Non-pigmented ciliary epithelial cell (primary cell): ENCODE data around the gene FBXL13.
"Not testable (repeated sequence)": the region's sequence is repeated elsewhere in the genome, so short reads cannot be mapped to it uniquely, and the experiment has no call there.

ENCODE experiments used
- DNase-seq: peaks from one replicate; pipeline ENCODE4 v3.0.0-alpha.2; 2010; ENCODE audit warnings: low read depth

The FBXL13 gene

DNA sequence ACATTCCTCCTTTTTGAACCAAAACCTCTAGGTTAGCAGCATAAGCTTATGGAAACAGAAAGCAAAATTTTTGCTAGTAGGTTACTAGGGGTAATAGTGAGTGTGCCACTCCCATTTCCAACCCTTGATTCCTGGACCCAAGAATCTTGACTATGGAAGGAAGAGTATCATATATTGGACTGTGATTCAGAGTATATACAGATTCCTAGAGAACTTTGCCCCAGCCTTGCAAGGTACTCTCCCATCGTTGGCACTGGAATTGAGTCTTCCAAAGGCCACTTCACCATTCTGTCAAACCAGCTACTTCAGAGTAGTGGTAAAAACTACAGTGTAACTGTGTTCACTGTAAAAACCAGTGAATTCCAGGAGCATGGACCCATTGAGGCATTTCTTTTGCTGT lies 92.4 kb downstream of the FBXL13 start:
- no peak for DNase-seq

DNA sequence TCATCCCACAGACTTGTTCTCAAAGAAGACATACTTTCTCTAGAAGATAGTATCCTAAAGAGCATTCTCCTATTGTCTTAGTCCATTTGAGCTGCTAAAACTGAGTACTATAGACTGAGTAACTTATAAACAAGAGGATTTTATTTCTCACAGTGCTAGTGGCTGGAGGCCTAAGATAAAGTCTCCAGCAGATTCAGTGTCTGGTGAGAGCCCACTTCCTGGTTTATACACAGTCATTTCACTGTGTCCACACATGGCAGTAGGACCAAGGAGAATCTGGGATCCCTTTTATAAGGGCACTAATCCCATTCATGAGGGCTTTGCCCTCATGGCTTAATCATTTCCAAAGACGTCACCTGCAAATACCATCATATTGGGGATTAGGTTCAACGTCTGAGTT lies 93.1 kb downstream of the FBXL13 start:
- DNase-seq: no peak

DNA sequence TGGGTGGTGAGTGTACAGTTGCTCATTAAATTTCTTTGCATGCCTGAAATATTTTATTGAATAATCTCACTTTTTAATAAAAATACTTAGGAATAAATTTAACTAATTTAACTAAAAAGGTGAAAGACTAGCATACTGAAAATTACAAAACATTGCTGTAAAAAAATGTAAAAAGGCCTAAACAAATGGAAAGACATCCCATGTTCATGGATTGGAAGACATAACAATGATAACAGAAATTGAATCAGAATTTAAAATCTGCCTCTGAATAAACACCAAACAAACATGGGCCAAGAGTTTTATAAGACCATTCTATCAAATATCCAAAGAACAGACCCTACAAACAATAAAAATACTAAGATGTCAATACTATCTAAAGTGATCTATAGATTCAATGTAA lies 94.9 kb downstream of the FBXL13 start:
- no peak for DNase-seq

DNA sequence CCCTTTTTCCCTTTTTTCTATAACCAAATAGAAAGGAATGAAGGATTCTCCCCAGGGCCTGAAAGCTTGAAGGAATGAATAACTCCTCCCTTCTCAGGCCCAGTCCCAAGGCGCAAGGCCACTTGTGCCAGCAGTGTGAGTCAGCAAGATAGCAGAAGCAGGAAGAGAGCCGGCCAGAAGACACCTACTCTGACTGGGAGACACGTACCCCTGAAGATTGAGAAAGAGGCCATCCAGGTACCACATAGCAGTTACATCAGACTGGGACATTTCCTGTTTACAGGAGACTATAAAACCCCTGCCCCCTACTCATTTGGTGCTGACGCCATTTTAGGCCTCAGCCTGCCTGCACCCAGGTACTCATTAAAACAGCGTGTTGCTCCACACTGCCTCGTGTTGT lies 96.3 kb downstream of the FBXL13 start:
- DNase-seq: no peak

DNA sequence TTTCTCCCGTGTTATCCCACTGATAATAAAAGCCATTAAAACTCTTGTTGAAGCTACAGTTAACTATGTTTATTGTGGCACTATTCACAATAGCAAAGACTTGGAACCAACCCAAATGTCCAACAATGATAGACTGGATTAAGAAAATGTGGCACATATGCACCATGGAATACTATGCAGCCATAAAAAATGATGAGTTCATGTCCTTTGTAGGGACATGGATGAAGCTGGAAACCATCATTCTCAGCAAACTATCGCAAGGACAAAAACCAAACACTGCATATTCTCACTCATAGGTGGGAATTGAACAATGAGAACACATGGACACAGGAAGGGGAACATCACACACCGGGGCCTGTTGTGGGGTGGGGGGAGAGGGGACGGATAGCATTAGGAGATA lies 97.0 kb downstream of the FBXL13 start:
- DNase-seq: not testable (repeated sequence)

DNA sequence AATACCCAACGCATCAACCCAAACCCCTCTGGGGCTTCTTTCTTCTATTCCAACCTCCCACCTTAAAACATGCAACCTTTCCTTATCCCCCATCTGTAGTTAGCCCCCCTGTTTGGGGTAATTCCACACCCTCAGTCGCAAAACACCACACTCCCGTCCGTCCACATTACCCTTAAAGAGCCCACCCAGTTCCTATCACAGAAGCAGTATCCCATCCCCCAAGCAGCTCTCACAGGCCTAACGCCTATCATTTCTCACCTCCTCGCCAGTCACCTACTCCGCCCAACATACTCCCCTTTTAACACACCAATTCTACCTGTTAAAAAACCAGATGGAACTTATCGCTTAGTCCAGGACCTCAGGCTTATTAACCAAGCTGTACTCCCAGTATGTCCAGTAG lies 98.1 kb downstream of the FBXL13 start:
- no peak for DNase-seq

DNA sequence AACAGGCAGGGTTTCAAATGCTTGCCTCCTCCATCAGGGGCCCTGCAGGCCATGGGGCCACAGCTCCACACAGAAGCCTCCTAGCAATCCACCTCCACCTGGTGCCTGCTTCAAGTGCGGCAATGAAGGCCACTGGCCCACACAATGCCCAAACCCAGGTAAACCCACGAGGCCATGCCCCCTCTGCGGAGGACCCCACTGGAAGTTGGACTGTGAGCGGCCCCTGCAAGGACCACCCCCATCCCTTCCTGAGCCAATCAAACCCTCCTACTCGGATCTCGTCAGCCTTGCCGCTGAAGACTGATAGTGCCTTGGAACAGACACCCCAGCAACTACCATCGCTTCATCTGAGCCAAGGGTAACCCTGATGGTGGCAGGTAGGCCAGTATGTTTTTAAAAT lies 98.7 kb downstream of the FBXL13 start:
- no peak for DNase-seq

DNA sequence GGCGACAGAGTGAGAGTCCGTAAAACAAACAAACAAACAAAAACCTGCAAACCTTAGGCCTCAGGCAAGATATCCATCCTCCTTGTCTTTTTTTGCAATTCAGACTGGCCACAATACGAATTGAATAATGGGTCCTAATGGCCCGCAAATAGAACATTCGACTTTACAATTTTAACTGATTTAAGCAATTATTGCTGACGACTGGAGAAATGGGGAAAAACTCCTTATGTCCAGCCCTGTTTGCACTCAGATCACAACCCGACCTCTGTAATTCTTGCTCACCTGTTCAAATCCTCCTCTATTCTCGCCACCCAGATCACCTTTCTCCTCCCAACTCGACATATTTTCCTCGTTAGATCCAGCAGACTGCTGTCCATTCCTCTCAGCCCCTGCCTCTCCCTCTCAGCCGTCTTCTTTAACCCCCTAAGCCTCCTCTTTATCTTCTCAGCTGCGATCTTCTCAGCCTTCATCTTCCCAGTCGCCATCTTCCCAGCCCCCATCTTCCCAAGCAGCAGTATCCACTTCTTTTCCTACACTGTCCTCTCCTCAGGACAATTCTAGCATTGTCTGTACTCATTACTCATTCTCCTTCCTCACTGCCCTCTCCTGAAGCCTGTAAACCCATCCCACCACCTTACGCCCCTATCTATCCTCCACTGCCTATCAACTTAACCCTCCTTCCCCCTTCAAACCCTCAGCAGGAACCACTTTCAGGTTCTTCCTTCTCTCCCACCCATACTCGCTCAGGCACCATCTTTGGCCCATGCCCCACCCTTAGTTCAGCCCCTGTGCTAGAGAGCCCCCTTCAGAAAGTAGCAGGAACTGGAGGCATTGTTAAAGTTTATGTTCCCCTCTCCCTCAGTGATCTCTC lies 100.0 kb downstream of the FBXL13 start:
- no peak for DNase-seq

DNA sequence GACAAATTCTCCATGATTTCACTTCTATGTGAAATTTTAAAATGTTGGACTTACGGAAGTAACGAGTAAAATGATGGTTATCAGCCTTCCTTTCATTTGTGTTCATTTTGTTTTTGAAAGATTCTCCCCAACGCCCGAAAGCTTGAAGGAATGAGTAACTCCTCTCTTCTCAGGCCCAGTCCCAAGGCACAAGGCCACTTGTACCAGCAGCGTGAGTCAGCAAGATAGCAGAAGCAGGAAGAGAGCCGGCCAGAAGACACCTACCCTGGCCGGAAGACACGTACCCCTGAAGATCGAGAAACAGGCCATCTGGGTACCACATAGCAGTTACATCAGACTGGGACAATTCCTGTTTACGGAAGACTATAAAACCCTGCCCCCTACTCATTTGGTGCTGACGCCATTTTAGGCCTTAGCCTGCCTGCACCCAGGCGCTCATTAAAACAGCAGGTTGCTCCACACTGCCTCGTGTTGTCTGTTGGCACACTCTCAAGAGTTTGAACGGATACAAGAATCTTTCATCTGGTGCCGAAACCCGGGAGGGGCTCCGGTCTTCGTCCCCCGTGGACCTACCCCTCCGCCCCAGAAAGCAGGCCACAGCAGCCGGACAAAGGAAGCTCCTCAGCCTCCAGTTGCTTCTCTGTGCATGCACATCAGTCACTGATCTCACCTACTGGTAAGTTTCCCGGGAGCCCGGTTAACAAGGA lies 101.3 kb downstream of the FBXL13 start:
- DNase-seq: no peak

DNA sequence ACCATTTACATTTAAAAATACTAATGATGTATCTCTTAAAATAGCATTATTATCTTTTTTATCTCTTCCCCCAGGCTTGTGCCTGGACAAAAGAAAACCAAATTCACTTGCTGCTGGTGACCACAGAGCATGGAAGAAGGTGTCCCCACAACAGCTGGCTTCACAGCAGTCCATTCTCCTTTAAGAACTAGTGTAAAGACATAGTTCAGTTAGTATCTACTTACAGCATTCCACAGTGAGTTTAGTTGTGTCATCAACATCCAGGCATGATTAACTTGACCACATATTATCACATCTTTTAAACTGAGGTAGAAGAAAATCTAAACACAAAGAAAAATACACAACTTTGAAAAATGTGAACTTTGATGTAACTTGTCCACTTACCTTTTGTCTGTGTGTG lies 106.8 kb downstream of the FBXL13 start:
- DNase-seq: no peak

DNA sequence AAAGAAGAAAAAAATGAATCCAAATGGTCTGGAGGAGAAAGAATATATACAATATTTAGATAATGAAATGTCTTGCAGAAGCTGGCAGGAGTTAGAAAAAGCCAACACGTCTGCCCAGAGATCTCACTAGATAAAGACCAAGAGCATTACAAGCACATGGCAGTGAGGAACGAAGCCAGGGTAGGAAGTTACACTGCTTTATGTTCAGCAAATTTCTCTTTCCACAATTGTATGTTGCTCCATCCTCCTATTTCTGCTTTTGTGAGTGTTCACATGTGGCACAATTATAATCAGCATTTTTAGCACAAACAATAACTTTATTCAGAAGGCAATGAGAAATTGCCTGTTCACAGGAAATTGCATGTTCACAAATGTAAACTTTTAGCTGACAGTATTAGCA lies 108.1 kb downstream of the FBXL13 start:
- no peak for DNase-seq

DNA sequence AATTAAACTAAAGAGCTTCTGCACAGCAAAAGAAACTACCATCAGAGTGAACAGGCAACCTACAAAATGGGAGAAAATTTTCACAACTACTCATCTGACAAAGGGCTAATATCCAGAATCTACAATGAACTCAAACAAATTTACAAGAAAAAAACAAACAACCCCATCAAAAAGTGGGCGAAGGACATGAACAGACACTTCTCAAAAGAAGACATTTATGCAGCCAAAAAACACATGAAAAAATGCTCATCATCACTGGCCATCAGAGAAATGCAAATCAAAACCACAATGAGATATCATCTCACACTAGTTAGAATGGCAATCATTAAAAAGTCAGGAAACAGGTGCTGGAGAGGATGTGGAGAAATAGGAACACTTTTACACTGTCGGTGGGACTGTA lies 112.6 kb downstream of the FBXL13 start:
- DNase-seq: not testable (repeated sequence)

DNA sequence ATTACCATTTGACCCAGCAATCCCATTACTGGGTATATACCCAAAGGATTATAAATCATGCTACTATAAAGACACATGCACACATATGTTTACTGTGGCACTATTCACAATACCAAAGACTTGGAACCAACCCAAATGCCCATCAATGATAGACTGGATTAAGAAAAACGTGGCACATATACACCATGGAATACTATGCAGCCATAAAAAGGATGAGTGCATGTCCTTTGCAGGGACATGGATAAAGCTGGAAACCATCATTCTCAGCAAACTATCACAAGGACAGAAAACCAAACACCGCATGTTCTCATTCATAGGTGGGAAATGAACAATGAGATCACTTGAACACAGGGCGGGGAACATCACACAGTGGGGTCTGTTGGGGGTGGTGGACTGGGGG lies 116.6 kb downstream of the FBXL13 start:
- DNase-seq: not testable (repeated sequence)

DNA sequence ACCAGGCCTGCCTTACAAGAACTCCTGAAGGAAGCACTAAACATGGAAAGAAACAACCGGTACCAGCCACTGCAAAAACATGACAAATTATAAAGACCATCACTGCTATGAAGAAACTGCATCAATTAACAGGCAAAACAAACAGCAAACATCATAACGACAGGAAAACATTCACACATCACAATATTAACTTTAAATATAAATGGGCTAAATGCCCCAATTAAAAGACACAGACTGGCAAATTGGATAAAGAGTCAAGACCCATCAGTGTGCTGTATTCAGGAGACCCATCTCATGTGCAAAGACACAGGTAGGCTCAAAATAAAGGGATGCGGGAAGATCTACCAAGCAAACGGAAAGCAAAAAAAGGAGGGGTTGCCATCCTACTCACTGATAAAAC lies 120.2 kb downstream of the FBXL13 start:
- DNase-seq: not testable (repeated sequence)

DNA sequence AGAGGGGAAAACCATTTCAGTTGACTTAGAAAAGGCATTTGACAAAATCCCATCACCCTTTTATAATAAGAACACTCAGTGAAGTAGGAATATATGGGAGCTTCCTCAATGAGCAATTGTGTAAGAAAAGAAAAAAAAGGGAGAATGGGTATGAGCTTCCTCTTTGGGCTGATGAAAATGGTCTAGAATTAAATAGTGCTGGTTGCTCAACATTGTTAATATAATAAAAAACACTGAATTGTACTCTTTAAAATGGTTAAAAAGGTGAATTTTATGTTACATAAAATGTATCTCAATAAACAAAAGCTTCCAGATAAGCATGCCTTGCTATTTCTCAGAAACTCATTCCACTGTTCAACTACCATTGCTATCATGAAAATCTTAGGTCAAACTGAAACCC lies 121.2 kb downstream of the FBXL13 start:
- DNase-seq: no peak

DNA sequence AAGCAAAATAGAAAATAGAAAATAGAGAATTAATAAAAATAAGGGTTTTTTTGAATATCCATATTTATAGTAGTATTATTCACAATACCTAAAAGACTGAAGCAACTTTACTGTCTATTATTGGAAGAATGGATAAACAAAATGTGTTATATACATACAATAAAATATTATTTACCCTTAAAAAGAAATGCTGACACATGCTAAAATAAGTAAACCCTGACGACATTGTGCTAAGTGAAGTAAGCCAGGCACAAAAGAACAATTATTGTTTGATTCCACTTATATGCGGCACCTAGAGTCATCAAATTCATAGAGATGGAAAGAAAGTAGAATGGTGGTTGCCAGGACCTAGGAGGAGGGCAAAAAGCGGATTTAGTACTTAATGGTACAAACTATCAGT lies 122.8 kb downstream of the FBXL13 start:
- DNase-seq: no peak

DNA sequence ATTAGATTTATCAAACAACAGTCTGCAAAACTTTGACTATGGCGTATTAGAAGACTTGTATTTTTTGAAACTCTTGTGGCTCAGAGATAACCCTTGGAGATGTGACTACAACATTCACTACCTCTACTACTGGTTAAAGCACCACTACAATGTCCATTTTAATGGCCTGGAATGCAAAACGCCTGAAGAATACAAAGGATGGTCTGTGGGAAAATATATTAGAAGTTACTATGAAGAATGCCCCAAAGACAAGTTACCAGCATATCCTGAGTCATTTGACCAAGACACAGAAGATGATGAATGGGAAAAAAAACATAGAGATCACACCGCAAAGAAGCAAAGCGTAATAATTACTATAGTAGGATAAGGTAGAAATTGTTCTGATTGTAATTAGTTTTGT lies 130.4 kb downstream of the FBXL13 start:
- DNase-seq: no peak

DNA sequence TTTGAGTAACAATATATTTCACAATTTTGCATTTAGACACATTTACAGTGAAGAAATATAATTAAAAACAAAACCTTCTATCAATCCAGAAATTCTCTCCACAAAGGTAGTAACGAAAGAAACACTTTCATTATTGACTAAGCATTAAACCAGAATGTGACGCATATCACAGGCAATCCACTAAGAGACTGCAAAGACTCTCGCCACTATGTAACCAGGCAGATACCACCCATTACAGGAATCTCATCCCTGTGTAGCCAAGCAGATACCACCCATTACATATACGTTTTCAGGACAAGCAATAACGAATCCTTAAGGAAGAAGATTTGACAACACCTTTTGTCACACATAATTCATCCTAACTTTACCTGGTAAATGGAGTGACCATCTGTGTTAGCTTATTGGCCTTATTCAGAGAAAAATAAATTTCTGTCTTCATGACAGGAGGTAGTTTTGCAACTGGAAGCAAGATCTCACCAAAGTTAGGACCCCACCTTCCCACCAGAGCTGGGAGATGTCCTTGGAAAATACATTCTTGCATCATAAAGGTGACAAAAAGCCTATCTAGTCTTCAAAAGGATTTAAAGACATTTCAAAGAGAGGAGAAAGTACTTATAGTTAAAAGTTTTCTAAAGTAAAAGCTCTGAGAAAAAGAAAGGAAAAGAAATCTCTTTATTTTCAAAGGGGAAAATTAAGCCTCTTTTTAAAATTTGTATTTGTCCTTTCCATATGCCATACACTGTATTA lies 131.0 kb downstream of the FBXL13 start:
- no peak for DNase-seq

DNA sequence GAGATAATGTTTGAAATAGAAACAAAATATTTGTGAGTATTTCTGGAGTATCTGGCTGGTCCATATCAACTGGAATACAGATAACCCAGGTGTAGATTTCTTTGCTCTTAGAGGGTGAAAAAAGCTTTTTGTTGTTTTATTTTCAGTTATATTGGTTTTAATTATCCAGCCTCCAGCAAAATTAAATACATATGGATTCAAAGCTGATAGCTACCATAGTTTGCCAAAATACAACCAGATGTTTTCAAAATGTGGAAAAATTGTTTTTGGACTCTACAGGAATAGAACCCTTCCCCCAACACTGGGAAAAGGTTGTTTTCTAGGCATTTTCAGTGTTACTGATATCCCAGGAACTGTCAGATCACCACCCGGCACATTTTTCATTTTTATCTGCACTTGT lies 131.7 kb downstream of the FBXL13 start:
- DNase-seq: no peak

DNA sequence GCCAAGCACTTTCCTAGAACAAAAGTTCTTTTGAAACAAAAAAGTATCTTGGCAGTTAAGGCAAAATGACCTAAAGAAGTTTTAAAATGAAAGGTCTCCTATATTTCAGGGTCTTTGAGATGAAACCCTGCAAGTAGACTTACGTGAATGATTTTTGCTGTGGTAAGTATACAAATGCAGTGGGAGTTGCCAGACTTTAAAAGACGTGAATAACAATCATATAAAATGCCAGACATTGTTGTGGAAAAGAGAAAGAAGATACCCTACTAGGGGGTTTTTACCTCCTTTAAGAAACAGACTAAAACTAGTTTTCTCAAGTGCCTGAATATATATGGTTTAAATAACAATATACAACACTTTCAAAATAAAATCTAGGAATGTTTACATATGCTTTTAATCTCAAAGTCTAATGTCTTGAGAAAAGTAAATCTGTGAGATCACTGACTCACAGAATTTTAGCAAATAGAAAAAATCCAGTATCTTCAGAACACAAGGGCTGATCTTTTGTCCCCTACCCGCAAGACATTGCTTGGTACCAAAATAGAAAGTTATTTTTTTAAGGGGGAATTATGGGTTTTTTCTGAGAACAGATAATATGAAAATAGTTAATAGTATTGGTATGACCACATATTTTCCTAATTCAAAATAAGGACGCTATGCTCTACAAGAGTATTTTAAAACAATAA lies 132.3 kb downstream of the FBXL13 start:
- no peak for DNase-seq

DNA sequence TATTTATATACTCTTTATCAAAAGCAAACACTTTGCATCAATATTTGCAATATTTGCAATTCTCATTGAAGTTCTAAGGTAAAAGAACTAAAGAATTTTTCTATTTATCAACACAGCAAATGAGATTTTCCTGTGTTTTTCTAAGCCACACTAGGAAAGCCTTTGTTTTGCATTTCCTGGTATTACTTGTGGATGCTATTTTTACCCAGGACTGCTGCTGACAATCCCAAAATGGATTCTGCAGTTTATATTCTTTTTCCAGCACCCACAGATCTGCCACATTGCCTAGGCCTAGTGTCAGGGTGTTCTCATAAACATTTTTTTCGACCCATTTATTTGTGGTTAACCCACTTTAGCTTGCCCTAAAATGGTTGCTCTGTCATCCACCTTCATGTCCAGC lies 135.9 kb downstream of the FBXL13 start:
- no peak for DNase-seq

DNA sequence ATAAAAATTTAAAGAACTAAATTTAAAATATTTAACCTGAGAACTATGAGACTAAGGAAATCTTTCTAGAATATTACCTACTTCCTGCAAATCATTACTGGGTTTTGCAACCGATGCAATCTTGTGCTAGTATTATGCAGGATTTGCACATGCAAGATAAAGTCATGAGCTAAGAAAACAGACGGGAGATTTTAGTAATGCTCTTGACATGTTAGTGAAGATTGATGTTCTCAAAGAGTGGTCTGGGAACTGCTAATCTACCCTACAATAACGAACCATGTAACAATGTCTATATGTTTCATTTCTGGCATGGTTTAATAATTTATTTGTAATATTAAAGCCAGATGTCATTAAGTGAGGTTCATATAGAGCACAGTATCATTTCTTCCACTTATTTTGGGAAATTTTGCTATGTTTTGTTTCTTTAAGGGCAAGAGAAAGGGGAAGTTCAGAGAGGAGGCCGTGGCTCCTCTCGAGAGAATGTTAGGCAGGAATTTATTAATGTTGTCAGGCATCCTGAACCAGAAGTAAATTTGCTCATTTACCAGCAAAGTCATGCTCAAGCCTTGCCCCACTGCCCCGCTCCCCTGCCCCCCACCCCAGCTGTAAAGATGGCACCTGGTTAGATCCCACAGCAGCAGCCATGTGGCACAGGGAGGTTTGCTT lies 139.0 kb downstream of the FBXL13 start:
- no peak for DNase-seq
